ENCODE measurements around the gene DNAJB14.

Gene DNAJB14

GRCh38 chr4:99852199-99852749 is 94.1 kb downstream of the DNAJB14 start:
- Histone ChIP-seq H3K4me3 (ENCODE audit: low read length) (no peak overlapping the region), H3K36me3 (ENCODE audit: insufficient read depth, low read length) (no peaks in the 10 kb centered on the region), H3K9me3 (ENCODE audit: low read length) (no peaks in the 10 kb centered on the region), H3K4me1 (ENCODE audit: insufficient read depth, low read length) (peaks cover 10% of the 10 kb centered on the region), H2AFZ (ENCODE audit: low read depth, low read length) (no peak overlapping the region), H3K27me3 (ENCODE audit: insufficient read depth, low read length) (no peaks in the 10 kb centered on the region)

DNA sequence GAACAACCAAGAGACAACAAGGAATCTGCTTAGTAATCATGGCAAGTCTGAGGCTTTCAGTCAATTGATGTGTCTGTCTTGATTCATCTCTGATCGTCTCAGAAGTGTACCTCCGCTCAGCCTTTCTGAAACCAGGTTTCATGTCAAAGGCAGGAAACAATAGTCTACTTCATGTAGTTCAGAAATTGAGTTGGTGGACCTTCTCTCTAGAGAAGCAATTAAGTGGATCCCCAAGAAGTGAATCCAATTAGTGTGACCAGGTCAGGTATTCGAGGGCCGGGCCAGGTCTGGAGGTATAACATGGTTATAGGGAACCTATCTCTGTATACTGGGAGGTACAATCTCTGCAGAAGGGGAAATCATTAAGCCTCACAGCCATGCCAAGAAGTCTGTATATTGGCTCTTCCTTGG is 97.8 kb downstream of the DNAJB14 start:
- H3K27me3 ChIP-seq (ENCODE audit: insufficient read depth, low read length), result no peaks in the 10 kb centered on the region
- no peaks in the 10 kb centered on the region for H3K9me3 ChIP-seq (ENCODE audit: low read length)
- H2AFZ ChIP-seq (ENCODE audit: low read depth, low read length), result no peak overlapping the region
- H3K36me3 ChIP-seq (ENCODE audit: insufficient read depth, low read length), result no peaks in the 10 kb centered on the region
- no peak overlapping the region for H3K4me3 ChIP-seq (ENCODE audit: low read length)
- peaks cover 23% of the 10 kb centered on the region for H3K4me1 ChIP-seq (ENCODE audit: insufficient read depth, low read length)

DNA sequence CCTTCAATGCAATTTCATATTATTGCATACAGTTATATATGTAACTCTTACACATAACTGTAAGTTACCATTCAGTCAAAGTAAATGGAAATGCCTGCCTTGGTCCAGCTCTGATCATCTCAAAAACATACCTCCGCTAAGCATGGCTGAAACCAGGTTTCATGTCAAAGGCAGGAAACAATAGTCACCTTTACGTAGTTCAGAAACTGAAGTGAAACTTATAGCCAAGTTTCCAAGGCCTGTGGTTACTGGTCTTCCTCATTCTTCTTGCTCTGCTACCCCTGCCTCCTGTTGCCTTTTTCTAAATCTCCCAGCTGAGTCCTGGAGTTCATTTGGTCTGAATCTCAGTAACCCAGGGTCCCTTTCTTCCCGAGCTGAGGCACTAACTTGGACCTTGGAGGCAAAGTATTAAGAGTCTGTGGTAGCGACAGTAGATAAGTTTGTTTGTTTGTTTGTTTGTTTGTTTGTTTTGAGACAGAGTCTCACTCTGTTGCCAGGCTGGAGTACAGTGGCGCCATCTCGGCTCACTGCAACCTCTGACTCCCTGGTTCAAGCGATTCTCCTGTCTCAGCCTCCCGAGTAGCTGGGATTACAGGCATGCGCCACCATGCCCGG is 98.9 kb downstream of the DNAJB14 start:
- Histone ChIP-seq H2AFZ (ENCODE audit: low read depth, low read length) (no peak overlapping the region), H3K4me1 (ENCODE audit: insufficient read depth, low read length) (peaks cover 23% of the 10 kb centered on the region), H3K9me3 (ENCODE audit: low read length) (no peaks in the 10 kb centered on the region), H3K4me3 (ENCODE audit: low read length) (no peak overlapping the region), H3K36me3 (ENCODE audit: insufficient read depth, low read length) (no peaks in the 10 kb centered on the region), H3K27me3 (ENCODE audit: insufficient read depth, low read length) (no peaks in the 10 kb centered on the region)

DNA sequence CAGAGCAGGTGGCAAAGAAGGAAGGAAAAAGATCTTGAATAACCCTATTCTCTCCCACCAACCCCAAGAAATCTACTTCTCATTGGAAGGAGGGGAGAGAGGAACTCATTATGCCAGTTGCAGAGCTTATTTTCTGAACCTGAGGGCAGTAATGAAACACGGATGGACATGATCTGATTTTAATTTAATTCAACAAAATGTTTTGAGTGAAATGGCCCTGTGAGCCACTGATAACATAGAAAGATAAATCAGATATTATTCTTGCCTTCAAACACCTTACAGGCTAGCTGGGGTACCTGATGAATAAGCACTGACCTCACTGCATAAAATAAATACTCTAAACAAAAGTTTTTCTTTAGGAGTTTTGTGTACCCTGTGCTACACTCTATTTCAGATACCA is 99.5 kb downstream of the DNAJB14 start:
- H3K9me3 ChIP-seq (ENCODE audit: low read length), result no peaks in the 10 kb centered on the region
- H3K4me3 ChIP-seq (ENCODE audit: low read length), result no peak overlapping the region
- H3K36me3 ChIP-seq (ENCODE audit: insufficient read depth, low read length), result no peaks in the 10 kb centered on the region
- peaks cover 23% of the 10 kb centered on the region for H3K4me1 ChIP-seq (ENCODE audit: insufficient read depth, low read length)
- H3K27me3 ChIP-seq (ENCODE audit: insufficient read depth, low read length), result no peaks in the 10 kb centered on the region
- H2AFZ ChIP-seq (ENCODE audit: low read depth, low read length), result no peak overlapping the region
